ENCODE measurements around the gene PM20D2. TPM values are rescaled to one million over a fixed set of nuclear protein-coding genes. Genes with fewer than 3 reads are reported as not detected.

PM20D2 gene
- total RNA-seq, 1 donor from 2014 or later: 13.7 TPM

- Mint-ChIP-seq H3K36me3 (peaks cover 10% of the 10 kb centered on the region), H3K27me3 (ENCODE audit: low read depth) (peaks cover 11% of the 10 kb centered on the region), H3K4me3 (no peak overlapping the region), H3K4me1 (peaks cover 4% of the 10 kb centered on the region), H3K27ac (no peak overlapping the region), H3K9me3 (peaks cover 22% of the 10 kb centered on the region)
- no peak for TF ChIP-seq CTCF (IDR thresholded peaks at IDR 0.05; ENCODE audit: unreplicated experiment)
- no peak for DNase-seq (ENCODE audit: low spot score in 2 of 2, unreplicated experiment in 2 of 2)
These were observed 52.4 kb downstream of the PM20D2 start for GRCh38 chr6:89198235-89198634.

GRCh38 chr6:89199579-89199978 lies 53.7 kb downstream of the PM20D2 start:
- no peak overlapping the region for H3K27ac Mint-ChIP-seq

GRCh38 chr6:89200706-89201215 lies 54.9 kb downstream of the PM20D2 start:
- Mint-ChIP-seq H3K4me1 (peaks cover 4% of the 10 kb centered on the region), H3K9me3 (peaks cover 5% of the 10 kb centered on the region), H3K4me3 (no peak overlapping the region), H3K27me3 (ENCODE audit: low read depth) (peaks cover 14% of the 10 kb centered on the region), H3K27ac (no peak overlapping the region), H3K36me3 (peaks cover 1% of the 10 kb centered on the region)
- no peak for DNase-seq (ENCODE audit: low spot score in 2 of 2, unreplicated experiment in 2 of 2)
- TF ChIP-seq CTCF (IDR thresholded peaks at IDR 0.05; ENCODE audit: unreplicated experiment): no peak

More at GRCh38 chr6:89199579-89199978, 53.7 kb downstream of the PM20D2 start:
- H3K4me1 Mint-ChIP-seq: peaks cover 4% of the 10 kb centered on the region
- DNase-seq (ENCODE audit: low spot score in 2 of 2, unreplicated experiment in 2 of 2): no peak
- H3K36me3 Mint-ChIP-seq: peaks cover 5% of the 10 kb centered on the region
- H3K9me3 Mint-ChIP-seq: peaks cover 14% of the 10 kb centered on the region
- H3K4me3 Mint-ChIP-seq: no peak overlapping the region
- peaks cover 14% of the 10 kb centered on the region for H3K27me3 Mint-ChIP-seq (ENCODE audit: low read depth)
- no peak for TF ChIP-seq CTCF (IDR thresholded peaks at IDR 0.05; ENCODE audit: unreplicated experiment)

GRCh38 chr6:89204096-89204495 lies 58.2 kb downstream of the PM20D2 start:
- Mint-ChIP-seq H3K27me3 (ENCODE audit: low read depth) (peaks cover 7% of the 10 kb centered on the region), H3K27ac (no peak overlapping the region), H3K9me3 (no peaks in the 10 kb centered on the region), H3K36me3 (no peaks in the 10 kb centered on the region), H3K4me3 (no peak overlapping the region), H3K4me1 (peaks cover 11% of the 10 kb centered on the region)
- TF ChIP-seq CTCF (IDR thresholded peaks at IDR 0.05; ENCODE audit: unreplicated experiment): no peak
- no peak for DNase-seq (ENCODE audit: low spot score in 2 of 2, unreplicated experiment in 2 of 2)

GRCh38 chr6:89205819-89206218 lies 60.0 kb downstream of the PM20D2 start:
- H3K4me1 Mint-ChIP-seq: peaks cover 8% of the 10 kb centered on the region
- H3K9me3 Mint-ChIP-seq: no peaks in the 10 kb centered on the region
- H3K4me3 Mint-ChIP-seq: no peak overlapping the region
- no peak for TF ChIP-seq CTCF (IDR thresholded peaks at IDR 0.05; ENCODE audit: unreplicated experiment)
- peaks cover 6% of the 10 kb centered on the region for H3K27me3 Mint-ChIP-seq (ENCODE audit: low read depth)
- no peak overlapping the region for H3K27ac Mint-ChIP-seq
- no peaks in the 10 kb centered on the region for H3K36me3 Mint-ChIP-seq
- DNase-seq (ENCODE audit: low spot score in 2 of 2, unreplicated experiment in 2 of 2): no peak

GRCh38 chr6:89208551-89208950 lies 62.7 kb downstream of the PM20D2 start:
- H3K4me1 Mint-ChIP-seq: peaks cover 7% of the 10 kb centered on the region
- TF ChIP-seq CTCF (IDR thresholded peaks at IDR 0.05; ENCODE audit: unreplicated experiment): no peak
- H3K36me3 Mint-ChIP-seq: no peaks in the 10 kb centered on the region
- H3K9me3 Mint-ChIP-seq: no peaks in the 10 kb centered on the region
- H3K27ac Mint-ChIP-seq: no peak overlapping the region
- DNase-seq (ENCODE audit: low spot score in 2 of 2, unreplicated experiment in 2 of 2): no peak
- H3K27me3 Mint-ChIP-seq (ENCODE audit: low read depth): peaks cover 6% of the 10 kb centered on the region
- no peak overlapping the region for H3K4me3 Mint-ChIP-seq
